Measurements from ENCODE around the gene CLSTN1. TPM values are rescaled to one million over a fixed set of nuclear protein-coding genes. Genes with fewer than 3 reads are reported as not detected.

CLSTN1 gene
- total RNA-seq, 1 donor from 2014 or later: 72.3 TPM

DNA sequence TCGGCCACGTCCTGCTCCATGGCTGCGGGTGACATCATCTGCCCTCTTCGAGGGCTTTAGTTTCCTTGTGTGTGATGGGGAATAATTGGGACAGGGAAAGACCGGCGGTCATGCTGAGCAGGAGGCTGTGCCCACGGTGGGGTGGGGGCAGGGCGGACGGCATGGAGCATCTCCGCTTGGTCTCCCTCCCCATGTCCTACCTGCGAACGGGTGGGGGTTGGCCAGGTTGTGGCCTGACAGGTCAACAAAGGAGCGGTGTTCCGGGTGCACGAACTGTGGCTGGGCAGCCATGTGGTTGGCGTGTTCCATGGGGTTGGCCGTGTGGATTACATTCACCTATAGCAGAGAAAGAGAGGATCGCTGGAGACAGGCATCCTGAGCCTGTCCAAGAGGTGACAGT, 92.2 kb downstream of the CLSTN1 start:
- no peaks in the 10 kb centered on the region for H3K27me3 ChIP-seq (ENCODE audit: low read depth)
- ATAC-seq (no peak), DNase-seq (no peak)
- H3K4me3 ChIP-seq: no peak overlapping the region
- H3K27ac ChIP-seq: no peak overlapping the region
- H3K4me1 ChIP-seq: peaks cover 3% of the 10 kb centered on the region
- intact Hi-C loops (cut with DNase I): no loop called here
- no peaks in the 10 kb centered on the region for H3K9me3 ChIP-seq
- TF ChIP-seq, protein P1, sequence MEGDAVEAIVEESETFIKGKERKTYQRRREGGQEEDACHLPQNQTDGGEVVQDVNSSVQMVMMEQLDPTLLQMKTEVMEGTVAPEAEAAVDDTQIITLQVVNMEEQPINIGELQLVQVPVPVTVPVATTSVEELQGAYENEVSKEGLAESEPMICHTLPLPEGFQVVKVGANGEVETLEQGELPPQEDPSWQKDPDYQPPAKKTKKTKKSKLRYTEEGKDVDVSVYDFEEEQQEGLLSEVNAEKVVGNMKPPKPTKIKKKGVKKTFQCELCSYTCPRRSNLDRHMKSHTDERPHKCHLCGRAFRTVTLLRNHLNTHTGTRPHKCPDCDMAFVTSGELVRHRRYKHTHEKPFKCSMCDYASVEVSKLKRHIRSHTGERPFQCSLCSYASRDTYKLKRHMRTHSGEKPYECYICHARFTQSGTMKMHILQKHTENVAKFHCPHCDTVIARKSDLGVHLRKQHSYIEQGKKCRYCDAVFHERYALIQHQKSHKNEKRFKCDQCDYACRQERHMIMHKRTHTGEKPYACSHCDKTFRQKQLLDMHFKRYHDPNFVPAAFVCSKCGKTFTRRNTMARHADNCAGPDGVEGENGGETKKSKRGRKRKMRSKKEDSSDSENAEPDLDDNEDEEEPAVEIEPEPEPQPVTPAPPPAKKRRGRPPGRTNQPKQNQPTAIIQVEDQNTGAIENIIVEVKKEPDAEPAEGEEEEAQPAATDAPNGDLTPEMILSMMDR (IDR thresholded peaks at IDR 0.05): no peak
- H3K36me3 ChIP-seq: peaks cover 99% of the 10 kb centered on the region

DNA sequence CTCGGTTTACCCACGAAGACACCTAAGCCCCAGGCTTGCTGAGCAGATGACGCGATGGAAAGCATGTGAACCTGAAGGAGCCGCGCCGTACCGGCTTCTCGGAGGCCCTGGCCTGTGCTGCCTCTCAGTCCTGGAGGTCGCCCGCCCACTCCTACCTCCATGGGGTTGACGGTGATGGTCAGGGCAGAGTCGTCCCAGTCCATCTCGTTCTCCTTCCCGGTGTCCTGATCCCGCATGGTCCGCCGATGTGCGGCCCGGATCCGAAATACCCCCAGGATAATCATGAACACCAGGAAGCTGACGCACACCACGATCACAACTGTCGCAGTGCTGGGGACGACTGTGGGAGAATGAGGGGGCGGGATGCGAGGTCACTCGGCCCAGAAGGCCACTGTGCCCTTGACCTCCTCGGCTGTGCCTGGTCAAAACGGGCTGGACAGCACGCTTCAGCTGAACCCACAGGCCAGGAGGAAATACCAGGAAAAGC, 92.7 kb downstream of the CLSTN1 start:
- Histone ChIP-seq H3K36me3 (peaks cover 98% of the 10 kb centered on the region), H3K9me3 (no peaks in the 10 kb centered on the region), H3K27ac (no peak overlapping the region), H3K4me1 (peaks cover 3% of the 10 kb centered on the region), H3K4me3 (no peak overlapping the region), H3K27me3 (ENCODE audit: low read depth) (no peaks in the 10 kb centered on the region)
- no peak for DNase-seq
- TF ChIP-seq, protein P1 (IDR thresholded peaks at IDR 0.05): no peak
- ATAC-seq: peak in 1 of 2 donors; percentile 2
- intact Hi-C loops (cut with DNase I): no loop called here

DNA sequence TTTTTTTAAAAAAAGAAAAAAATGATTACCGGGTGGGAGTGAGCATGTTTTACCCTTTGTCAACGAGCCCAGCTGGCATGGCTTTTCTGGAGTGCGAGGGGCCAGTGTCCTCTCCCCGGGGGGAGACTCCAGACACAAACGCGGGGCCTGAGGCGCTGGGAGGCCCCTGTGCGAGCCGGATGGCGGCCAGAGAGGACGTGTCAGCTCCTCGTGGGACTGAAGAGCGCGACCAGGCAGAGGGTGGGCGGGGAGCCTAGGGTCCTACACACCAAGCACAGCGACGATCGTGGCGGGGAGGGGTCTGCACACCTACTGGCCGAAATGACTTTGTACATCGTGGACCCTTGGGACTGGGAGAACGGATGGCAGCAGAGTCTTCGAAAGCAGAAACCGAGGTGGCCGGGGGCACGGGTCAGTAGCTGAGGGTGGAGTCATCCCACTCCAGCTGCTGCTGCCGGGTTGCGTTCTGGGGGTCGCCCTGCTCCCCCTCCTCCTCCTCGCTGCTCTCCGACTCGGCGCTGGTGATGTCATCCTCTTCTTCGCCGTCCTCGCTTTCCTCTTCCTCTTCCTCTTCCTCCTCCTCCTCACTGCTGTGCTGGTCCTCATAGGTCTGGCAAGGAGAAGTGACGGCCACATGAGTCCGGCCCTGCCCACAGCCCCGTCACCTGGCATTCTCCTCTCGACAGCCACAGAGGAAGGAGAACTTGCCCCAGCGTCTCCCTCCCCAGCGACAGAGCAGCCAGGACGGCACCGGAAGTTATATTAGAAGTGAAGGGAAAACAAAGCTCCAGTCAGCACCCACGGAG, 93.5 kb downstream of the CLSTN1 start:
- Histone ChIP-seq H3K36me3 (peaks cover 97% of the 10 kb centered on the region), H3K4me3 (no peak overlapping the region), H3K27me3 (ENCODE audit: low read depth) (no peaks in the 10 kb centered on the region), H3K27ac (no peak overlapping the region), H3K9me3 (no peaks in the 10 kb centered on the region), H3K4me1 (peaks cover 3% of the 10 kb centered on the region)
- DNase-seq (peak; percentile 87), ATAC-seq (peak; percentile 74 to 79)
- TF ChIP-seq, protein P1 (IDR thresholded peaks at IDR 0.05): no peak
- intact Hi-C loops (cut with DNase I): no loop called here

DNA sequence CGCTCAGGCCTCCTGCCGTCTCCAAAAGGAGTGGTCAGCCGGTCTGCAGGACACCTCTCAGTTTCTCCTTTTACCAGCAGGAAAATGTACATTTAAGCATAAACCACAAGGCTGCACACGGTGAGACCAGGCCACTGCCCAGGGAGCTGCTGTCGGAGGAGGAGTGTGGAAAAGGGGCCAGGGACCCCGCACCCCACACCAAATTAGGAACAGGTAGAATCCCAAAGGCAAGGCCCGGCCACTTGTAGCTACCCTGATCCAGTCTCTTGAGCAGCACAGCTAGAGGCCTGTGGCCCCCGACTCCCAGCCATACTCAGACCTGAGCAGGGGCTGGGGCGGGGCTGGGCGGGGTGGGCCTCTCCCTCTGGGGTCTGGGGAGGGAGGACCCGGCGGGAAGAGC, 94.2 kb downstream of the CLSTN1 start:
- Histone ChIP-seq H3K4me1 (peaks cover 3% of the 10 kb centered on the region), H3K27me3 (ENCODE audit: low read depth) (no peaks in the 10 kb centered on the region), H3K9me3 (no peaks in the 10 kb centered on the region), H3K36me3 (peaks cover 91% of the 10 kb centered on the region), H3K27ac (no peak overlapping the region), H3K4me3 (no peak overlapping the region)
- no peak for ATAC-seq
- no peak for DNase-seq
- TF ChIP-seq, protein P1 (IDR thresholded peaks at IDR 0.05): no peak
- intact Hi-C loops (cut with DNase I): no loop called here

DNA sequence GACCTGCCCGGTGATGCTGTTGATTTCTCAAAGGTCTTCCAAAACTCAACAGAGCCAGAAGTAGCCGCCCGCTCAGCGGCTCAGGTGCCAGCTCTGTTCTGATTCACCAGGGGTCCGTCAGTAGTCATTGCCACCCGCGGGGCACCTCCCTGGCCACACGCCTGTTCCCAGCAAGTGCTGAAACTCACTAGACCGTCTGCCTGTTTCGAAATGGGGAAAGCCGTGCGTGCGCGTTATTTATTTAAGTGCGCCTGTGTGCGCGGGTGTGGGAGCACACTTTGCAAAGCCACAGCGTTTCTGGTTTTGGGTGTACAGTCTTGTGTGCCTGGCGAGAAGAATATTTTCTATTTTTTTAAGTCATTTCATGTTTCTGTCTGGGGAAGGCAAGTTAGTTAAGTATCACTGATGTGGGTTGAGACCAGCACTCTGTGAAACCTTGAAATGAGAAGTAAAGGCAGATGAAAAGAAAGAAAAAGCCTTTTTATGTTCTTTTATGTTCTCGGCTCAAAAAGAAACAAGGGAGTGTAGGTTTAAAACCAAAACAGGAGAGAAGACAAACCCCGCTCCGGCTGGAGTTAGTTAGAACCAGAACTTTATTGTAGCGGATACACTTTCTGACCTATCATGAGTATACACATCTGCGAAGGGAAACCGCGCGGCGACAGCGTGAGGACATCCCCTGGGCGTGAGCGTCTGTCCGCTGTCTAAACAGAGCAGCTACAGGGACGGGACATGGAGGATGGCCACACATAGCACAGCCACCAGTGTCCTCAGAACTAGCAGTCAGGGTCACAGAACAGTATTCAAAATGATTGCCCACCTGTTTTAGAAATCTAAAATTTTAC, 95.1 kb downstream of the CLSTN1 start:
- ATAC-seq (no peak), DNase-seq (no peak)
- H3K36me3 ChIP-seq: peaks cover 91% of the 10 kb centered on the region
- H3K9me3 ChIP-seq: no peaks in the 10 kb centered on the region
- H3K27ac ChIP-seq: no peak overlapping the region
- H3K27me3 ChIP-seq (ENCODE audit: low read depth): no peaks in the 10 kb centered on the region
- H3K4me3 ChIP-seq: no peak overlapping the region
- peaks cover 3% of the 10 kb centered on the region for H3K4me1 ChIP-seq
- intact Hi-C loops (cut with DNase I): no loop called here
- TF ChIP-seq, protein P1 (IDR thresholded peaks at IDR 0.05): no peak

All from lower lobe of right lung (tissue), 2 donors.